ENCODE measurements around the gene CAMSAP2.

Gene CAMSAP2

DNA sequence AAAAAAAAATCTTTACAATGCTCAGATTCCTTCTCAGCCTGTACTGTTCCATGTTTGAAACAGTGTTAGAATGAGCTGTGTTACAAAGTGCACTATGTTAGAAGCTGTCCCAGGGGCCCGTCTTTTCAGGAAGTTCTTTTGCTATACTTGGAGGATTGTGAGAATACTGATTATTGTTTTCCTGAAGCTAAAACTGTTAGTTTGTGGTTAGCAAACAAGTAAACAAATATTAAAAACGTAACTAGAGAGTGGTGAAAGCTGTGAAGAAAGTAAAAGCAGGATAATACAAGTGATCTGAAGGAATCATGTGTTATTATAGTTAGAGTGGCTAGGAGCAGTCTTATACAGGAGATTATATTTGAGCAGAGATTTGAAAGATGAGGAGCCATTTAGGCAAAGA, 35.6 kb downstream of the CAMSAP2 start:
- no peaks in the 10 kb centered on the region for H3K27me3 Mint-ChIP-seq (ENCODE audit: low read depth)
- no peak overlapping the region for H3K27ac Mint-ChIP-seq
- H3K4me3 Mint-ChIP-seq: no peak overlapping the region
- H3K9me3 Mint-ChIP-seq: no peaks in the 10 kb centered on the region
- H3K36me3 Mint-ChIP-seq (ENCODE audit: low read depth): peaks cover 44% of the 10 kb centered on the region
- H3K4me1 Mint-ChIP-seq: peaks cover 10% of the 10 kb centered on the region
- no peak for TF ChIP-seq CTCF (IDR thresholded peaks at IDR 0.05; ENCODE audit: unreplicated experiment in 3 of 3)

DNA sequence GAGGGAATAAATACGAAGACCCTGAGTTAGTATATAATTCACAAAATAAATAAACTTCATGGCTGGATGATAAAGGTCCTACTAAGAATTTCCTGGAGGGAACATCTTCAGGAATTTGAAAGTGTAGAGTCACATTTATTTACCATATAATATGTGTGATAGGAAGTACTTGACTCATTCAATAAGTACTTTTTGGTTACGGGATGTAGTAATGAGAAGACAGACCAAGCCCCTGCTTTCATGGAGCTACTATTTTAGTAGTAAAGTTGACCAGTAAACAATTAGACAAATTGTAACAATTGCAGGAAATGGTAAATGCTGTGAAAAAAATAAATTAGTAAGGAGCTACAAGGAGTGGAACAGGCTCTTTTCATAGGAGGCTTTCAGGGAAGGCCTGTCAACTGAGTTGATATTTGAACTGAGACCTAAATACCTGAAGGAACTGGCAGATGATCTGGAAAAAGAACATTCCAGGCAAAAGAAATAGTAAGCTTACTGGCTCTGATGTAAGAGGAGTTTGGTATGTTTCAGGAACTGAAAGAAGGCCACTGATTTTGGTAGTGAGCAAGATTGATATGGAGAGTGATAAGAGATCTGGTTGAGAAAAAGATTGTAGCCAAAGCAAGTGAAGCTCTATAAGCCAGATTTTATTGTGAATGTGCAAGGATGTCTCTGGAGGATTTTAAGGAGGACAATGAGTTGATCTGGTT, 36.2 kb downstream of the CAMSAP2 start:
- no peak overlapping the region for H3K27ac Mint-ChIP-seq
- no peaks in the 10 kb centered on the region for H3K9me3 Mint-ChIP-seq
- peaks cover 41% of the 10 kb centered on the region for H3K36me3 Mint-ChIP-seq (ENCODE audit: low read depth)
- H3K4me3 Mint-ChIP-seq: no peak overlapping the region
- no peaks in the 10 kb centered on the region for H3K27me3 Mint-ChIP-seq (ENCODE audit: low read depth)
- TF ChIP-seq CTCF (IDR thresholded peaks at IDR 0.05; ENCODE audit: unreplicated experiment in 3 of 3): no peak
- peaks cover 13% of the 10 kb centered on the region for H3K4me1 Mint-ChIP-seq

- Mint-ChIP-seq H3K27me3 (ENCODE audit: low read depth) (no peaks in the 10 kb centered on the region), H3K36me3 (ENCODE audit: low read depth) (peaks cover 41% of the 10 kb centered on the region), H3K4me3 (no peak overlapping the region), H3K9me3 (no peaks in the 10 kb centered on the region), H3K4me1 (peaks cover 22% of the 10 kb centered on the region), H3K27ac (no peak overlapping the region)
- TF ChIP-seq CTCF (IDR thresholded peaks at IDR 0.05; ENCODE audit: unreplicated experiment in 3 of 3): no peak
Measured at GRCh38 chr1:200775850-200776249, 37.2 kb downstream of the CAMSAP2 start.

- no peak overlapping the region for H3K4me3 Mint-ChIP-seq
- H3K27ac Mint-ChIP-seq: no peak overlapping the region
- H3K27me3 Mint-ChIP-seq (ENCODE audit: low read depth): no peaks in the 10 kb centered on the region
- peaks cover 43% of the 10 kb centered on the region for H3K36me3 Mint-ChIP-seq (ENCODE audit: low read depth)
- peaks cover 25% of the 10 kb centered on the region for H3K4me1 Mint-ChIP-seq
- TF ChIP-seq CTCF (IDR thresholded peaks at IDR 0.05; ENCODE audit: unreplicated experiment in 3 of 3): no peak
- no peaks in the 10 kb centered on the region for H3K9me3 Mint-ChIP-seq
Measured at GRCh38 chr1:200776949-200777348, 38.3 kb downstream of the CAMSAP2 start.

- no peaks in the 10 kb centered on the region for H3K27me3 Mint-ChIP-seq (ENCODE audit: low read depth)
- H3K4me1 Mint-ChIP-seq: peaks cover 25% of the 10 kb centered on the region
- peaks cover 6% of the 10 kb centered on the region for H3K9me3 Mint-ChIP-seq
- no peak overlapping the region for H3K27ac Mint-ChIP-seq
- no peak overlapping the region for H3K4me3 Mint-ChIP-seq
- no peak for TF ChIP-seq CTCF (IDR thresholded peaks at IDR 0.05; ENCODE audit: unreplicated experiment in 3 of 3)
- peaks cover 61% of the 10 kb centered on the region for H3K36me3 Mint-ChIP-seq (ENCODE audit: low read depth)
Measured at GRCh38 chr1:200778766-200779165, 40.1 kb downstream of the CAMSAP2 start.

DNA sequence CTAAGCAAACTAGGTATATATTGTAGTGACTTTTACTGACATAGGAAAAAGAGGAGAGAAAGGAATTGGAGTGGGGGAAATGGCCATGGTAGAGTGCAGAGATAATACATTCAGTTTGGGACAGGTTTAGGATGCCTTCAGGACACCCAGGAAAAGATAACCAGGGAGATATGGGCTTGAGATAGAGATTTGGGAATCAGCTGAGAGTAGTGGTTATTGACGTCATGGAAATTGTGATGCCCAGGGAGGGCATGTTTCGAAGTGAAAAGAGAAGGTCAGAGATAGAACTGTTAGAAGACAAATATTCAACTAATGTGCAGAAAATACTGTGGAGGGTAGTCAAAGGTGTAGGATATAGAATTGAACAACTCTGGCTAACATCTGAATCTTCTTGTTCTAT, 40.6 kb downstream of the CAMSAP2 start:
- TF ChIP-seq CTCF (IDR thresholded peaks at IDR 0.05; ENCODE audit: unreplicated experiment in 3 of 3): no peak
- Mint-ChIP-seq H3K36me3 (ENCODE audit: low read depth) (peaks cover 64% of the 10 kb centered on the region), H3K27ac (peak overlapping the region in 1 of 3 experiments; percentile 13), H3K27me3 (ENCODE audit: low read depth) (no peaks in the 10 kb centered on the region), H3K4me1 (peaks cover 23% of the 10 kb centered on the region), H3K4me3 (no peak overlapping the region), H3K9me3 (peaks cover 7% of the 10 kb centered on the region)

All from nephron (organoid).